Globus pallidus (tissue), 1 donor: ENCODE measurements around the gene VPS33B.
A peak's percentile ranks its signal among the peaks of the same experiment; 100 is the strongest.
"Not testable (repeated sequence)": the region's sequence is repeated elsewhere in the genome, so short reads cannot be mapped to it uniquely, and the experiment has no call there.

Source experiments
- DNase-seq: peaks from one replicate; pipeline ENCODE4 v3.0.0-alpha.2; 2015; ENCODE audit warnings: low spot score

The VPS33B gene

DNA sequence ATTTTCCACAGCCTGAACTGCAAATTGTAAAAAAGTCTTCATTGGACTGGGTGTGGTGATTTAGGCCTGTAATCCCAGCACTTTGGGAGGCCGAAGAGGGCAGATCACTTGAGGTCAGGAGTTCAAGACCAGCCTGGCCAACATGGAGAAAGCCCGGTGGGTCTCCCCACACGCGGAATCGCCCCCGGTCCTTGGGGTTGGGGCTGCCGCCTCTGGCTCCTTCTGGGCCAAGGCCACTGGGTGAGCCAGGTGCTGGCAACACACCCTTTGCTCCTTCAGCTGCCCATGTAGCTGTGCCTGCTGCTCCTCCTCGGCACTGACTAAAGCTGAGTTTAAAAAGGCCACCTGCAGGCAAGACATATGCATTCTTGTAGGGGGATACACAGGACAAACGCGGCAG, 9.4 kb upstream of the VPS33B start:
- DNase-seq: no peak

DNA sequence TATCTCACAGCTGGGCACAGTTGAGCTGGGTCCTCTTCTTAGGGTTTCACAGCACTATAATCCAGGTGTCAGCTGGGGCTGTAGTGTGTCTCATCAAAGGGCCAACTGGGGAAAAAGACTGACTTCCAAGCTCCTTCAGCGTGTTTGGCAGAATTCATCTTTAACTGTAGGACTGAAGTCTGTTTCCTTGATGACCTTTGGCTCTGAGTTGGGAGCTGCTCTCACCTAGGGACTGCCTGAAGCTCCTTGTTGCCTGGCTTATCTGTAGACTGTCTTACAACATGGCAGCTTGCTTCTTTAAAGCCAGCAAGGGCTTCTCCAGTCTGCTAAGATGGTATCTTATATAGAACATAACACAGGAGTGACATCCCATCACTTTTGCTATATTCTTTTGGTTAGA, 5.3 kb upstream of the VPS33B start:
- no peak for DNase-seq

DNA sequence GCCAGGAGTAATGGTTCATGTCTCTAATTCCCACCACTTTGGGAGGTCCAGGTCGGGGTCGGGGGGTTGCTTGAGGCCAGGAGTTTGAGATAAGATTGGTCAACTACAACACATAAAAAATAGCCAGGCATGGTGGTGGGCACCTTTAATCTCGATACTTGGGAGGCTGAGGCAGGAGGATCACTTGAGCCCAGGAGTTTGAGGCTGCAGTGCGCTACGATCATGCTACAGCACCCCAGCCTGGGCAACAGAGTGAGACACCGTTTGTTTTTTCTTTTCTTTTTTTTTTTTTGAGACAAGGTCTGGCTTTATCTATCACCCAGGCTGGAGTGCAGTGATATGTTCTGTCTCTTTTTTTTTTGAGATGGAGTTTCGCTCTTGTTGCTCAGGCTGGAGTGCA, 1.3 kb upstream of the VPS33B start:
- no peak for DNase-seq

DNA sequence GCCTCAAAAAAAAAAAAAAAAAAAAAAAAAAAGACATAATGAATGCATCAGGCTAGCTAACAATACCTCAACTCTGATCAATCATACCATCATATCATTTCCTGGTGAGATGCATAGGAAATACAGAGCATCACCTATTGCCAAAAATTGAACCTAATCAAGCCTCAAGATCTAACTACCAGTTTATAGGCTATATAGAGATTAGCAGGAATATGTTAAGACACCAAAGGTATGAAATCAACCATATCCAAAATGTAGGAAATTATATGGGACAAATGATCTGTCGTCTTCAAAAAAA, 387 bp upstream of the VPS33B start:
- no peak for DNase-seq

DNA sequence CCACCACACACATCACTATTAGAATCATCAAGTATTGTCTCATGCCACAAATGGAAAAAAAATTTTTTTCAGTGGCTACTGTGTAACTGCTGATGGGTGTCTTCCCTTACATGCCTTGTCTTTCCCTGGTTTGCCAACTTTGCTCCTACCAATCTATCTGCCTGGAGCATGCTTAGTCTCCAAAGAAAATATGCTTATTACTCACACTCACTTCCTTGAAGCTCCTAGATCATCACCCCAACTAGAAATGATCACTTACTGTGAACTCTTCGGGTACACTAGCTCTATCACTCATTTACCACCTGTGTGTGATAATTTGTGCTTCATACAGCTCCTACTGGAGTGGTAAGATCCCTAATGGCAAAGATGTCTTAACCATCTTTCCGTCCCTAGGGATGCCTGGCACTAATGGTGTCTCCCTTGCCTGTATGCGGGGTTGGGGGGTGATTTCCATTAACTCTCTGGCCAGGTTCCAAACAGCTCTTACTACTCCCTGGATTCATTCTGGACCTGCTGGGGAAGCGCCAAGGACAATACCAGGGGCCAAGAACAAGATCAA, 799 bp downstream of the VPS33B start:
- peak; percentile 7 for DNase-seq

DNA sequence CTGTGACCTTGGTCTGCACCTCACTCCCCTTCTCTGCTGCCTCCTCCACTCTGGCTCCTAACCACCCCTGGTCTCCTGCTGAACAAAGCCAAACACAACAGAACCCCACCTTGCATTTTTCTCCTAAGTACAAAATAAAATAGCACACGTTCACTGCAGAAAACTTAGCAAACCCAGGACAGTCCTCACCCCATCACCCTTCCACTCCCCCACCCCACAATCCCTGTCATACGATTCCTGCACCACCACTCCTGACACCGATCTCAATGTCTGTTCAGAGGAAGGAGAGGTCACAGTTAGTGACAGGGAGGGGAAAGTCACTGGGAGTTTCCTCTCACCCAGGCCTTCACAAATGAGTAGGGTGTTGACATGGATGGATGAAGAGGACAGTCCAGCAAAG, 4.2 kb downstream of the VPS33B start:
- no peak for DNase-seq

DNA sequence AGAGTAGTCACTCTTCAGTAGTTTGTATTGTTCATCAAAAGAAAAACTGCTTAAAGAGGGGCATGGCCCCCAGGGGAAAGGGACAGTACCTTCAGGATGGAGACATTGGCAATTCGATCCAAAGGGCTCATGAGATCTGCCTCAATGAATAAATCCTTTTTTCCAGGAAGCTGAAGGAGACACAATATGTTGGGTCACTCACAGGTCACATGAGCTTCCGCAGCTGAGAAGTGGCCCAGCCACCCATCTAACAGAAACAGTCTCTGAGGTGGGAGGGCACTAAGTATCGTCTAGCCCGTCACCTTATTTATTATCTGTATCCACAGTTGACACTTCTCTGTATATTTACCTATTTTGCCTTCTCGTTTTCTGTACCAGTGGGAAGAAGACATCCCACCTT, 4.7 kb downstream of the VPS33B start:
- no peak for DNase-seq

DNA sequence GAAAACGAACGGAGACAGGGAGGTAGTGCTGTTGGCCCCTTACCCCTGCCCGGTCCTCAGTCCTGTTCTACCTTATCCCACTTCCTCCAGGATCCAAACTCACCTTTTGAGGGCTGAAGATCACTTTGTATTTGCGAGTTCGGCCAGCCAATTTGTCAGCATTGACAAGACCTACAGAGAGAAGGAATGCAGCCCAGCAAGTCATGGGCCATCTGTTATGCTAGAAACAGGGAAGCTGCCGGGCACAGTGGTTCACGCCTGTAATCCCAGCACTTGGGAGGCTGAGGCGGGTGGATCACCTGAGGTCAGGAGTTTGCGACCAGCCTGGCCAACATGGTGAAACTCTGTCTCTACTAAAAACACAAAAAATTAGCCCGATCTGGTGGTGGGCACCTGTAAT, 8.7 kb downstream of the VPS33B start:
- not testable (repeated sequence) for DNase-seq

DNA sequence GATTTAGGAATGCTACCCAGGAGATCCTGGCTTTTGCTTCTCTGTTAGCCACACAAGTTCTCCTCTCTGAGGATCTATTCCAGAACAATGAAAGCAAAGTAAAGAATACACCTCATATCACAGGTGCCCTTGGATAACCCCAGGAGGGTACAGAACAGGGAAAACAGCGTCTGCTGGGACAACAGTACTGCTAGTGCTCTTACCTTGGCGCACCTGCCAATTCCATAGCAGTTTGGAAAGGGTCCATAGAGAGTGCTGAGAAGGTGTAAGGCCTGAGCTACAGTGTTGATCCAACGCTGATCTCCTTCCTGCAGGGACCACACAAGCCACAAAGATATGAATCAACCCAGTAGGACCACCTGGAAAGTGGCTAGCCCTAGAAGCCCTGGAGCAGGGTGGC, 15.1 kb downstream of the VPS33B start:
- no peak for DNase-seq

DNA sequence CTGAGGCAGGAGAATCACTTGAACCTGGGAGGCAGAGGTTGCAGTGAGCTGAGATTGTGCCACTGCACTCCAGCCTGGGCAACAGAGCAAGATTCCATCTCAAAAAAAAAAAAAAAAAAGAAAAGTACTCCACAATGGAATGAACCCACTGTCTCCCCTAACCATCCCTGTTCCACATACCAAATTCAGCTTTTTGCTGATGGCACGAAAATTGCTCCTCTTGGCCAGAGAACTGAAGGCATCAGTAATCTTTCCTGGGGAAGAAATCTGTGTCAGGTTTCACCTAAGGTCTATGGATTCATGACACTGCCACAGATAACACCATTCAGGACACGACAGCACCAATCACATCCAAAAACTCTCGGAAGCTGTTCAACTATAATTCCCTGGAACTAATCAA, 21.2 kb downstream of the VPS33B start:
- no peak for DNase-seq

DNA sequence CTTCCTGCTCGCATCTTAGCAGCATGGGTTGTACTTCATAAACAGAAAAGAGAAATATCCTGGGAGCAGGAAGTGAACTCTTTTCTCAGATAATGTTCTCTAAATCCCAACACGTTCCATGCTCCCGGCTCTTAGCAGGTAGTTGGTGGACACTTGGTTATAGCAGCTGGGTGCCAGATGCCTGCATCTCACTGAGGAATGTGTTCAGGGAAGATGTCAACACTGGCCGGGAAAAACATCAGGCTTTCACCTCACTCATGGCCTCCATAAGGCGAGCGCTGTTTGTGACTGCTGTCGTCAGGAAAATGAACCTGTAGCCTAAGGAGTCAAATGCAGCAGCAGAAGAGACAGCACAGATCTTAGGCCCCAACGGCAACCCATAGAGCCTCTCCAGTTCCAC, 23.7 kb downstream of the VPS33B start:
- no peak for DNase-seq

DNA sequence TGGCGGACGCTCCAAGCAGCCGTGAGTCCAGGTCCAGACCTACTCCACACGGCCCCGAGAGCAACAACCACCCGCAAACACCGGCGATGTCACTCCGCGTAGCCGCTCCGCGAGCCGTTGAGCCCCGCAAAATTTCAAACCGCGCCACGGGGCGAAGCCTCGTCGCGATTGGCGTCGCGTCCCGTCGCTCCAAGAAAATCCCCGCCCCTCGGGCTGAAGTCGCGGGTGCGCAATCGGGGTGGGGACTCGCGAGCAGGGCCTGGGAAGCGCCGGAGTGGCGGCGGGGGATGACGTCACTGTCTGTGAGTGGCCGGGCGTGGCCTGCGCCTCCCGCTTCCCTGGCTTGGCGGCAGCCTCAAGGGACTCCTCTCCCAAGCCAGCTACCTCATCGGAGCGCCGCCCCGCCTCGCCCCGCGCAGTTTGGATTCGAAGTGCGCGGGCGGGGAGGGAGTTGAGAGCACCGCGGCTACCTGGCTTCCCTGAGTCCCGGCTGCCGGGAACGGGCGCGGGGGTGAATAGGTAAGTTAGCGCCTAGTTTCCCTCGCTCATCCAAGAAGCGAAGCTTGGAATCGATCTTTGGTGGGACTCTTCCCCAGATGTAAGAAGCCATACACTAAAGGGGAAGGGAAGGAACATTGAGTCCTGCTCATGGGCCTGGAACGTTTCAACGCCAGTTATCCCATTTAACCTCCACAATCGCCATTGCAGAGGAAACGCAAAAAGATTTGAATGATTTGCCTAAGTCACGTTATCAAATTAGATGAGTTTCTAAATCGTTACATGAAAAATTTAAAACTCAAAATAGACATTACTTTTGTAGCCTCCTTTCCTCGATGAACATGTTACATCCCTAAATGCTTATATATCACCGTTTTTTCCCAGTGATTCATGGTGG, 27.7 kb downstream of the VPS33B start, which contains the start of gene PRC1:
PRC1 (minus strand) TSS at position 119 of the 895 bp plus-strand sequence; CDS start at position 1, 118 bp downstream.
- peak; percentile 95 for DNase-seq

DNA sequence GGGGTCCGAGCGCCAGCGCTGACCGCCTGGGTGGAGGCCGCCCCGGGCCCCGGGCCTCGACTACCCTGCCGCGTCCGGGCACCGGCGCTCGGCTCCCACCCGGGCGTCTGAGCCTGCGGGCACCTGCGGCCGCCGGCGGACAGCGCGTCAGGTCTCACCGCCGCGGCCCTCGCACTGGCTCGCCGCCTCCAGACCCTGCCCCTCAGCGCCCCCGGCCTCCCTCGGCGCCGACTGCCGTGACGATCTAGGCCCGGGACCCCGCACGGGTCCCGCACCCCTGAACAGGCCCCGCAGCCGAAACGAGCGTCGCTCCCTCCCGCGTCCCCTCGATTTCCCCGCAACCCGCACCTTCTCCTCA, 28.4 kb downstream of the VPS33B start:
- no peak for DNase-seq

DNA sequence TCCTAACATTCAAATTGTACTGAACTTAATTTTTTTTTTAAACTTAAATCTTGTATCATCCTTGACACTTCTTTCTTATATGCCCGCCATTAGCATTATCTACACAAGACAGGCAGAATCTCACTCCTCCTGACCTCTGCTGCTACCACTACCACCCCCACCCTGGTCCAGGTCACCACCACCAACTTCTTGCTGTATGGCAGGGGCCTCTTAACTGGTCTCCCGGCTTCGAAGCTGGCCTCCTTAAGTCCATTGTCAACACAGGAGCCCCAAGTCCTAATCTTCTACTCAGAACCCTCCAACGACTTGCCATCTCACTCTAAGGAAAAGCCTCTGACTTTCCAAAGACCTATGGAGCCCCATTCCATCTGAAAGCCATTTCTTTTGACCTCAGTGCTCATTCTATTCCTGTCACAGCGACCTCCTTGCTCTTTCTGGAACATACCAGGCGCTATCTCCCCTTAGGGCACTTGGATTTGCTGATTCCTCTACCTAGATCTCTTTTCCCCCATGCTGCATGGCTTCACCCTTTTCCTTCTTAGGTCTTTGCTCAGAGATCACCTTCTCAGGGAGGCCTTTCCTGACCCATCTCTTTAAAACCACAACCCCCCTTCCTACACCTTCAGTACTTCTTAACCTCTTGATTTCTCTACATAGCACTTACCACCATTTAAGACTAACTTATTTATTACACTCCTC, 30.7 kb downstream of the VPS33B start:
- DNase-seq: no peak

DNA sequence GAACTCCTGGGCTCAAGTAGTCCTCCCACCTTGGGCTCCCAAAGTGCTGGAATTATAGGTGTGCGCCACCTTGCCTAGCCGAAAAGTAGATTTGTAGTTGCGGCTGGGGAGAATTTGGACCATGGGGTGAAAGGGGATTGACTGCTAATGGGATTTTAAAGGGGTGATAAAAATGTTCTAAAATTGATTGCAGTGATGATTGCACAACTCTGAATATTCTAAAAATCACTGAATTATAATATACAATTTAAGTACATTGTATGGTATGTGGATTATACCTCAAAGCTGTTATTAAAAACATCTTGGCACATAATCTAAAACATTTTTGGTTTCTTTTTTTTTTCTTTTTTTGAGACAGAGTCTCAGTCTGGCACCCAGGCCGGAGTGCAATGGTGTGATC, 31.9 kb downstream of the VPS33B start:
- DNase-seq: no peak

DNA sequence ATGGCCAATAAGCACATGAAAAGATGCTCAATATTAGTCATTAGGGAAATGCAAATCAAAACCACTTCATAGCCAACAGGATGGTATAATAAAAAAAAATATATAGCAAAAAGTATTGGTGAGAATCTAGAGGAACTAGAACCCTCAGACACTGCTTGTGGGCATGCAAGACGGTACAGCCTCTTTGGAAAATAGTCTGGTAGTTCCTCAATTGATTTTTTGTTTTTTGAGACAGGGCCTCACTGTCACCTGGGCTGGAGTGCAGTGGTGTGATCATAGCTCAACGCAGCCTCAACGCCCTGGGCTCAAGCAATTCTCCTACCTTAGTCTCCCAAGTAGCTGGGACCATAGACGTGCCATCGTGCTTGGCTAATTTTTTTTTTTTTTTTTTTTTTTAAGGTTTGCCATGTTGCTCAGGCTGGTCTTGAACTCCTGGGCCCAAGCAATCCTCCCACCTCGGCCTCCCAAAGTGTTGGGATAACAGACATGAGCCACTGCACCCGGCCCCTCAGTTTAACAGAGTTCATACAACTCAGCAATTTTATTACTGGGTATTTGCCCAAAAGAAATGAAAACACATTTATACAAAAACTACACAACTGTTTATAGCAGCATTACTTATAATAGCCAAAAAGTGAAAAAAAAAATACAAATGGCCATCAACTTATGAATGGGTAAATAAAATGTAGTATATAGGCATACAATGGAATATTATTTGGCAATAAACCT, 33.2 kb downstream of the VPS33B start:
- DNase-seq: no peak

DNA sequence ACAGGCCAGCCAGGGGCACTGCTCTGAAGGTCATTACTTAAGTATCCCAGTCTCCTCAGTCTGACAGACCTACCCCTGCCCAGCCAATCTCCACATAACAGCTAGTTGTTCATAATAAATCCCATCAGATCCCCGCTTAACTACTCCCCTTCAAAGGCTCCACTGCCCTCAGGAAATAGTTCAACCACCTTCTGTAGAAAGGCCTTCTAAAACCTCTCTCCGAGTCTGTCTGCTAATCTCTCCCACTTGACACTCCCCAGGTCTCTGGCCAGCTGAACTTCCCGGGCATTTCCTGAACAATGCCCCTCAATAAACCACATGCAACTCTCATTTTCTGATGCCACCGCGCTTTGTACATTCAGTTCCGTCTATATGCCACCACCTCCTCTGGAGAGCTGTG, 34.1 kb downstream of the VPS33B start:
- DNase-seq: no peak

DNA sequence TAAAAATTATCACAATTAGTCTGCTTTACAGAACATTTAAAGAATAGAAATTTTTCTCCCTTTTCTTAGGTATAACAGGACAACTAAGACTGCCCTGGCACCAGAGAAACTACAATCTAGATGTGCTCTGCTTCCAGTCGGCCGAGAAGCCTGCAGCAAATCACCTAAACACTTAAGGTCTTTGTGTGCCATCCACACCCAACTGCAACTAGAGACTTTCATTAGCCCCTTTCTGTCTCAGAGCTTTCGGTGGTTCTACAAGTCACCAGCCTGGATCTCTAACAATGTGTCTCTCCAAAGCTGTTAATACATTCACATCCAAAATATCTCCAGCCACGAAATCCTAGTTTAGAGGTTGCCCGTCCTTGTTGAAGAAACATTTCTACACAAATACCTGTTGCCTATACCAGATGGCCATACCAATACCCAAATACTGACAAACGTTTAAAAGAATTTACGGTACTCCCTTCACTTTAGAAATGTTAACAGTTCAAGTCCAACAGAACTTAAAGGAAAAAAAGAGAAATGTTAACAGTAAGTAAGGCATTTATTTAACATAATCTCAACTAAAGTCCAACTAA, 34.7 kb downstream of the VPS33B start:
- DNase-seq: no peak

DNA sequence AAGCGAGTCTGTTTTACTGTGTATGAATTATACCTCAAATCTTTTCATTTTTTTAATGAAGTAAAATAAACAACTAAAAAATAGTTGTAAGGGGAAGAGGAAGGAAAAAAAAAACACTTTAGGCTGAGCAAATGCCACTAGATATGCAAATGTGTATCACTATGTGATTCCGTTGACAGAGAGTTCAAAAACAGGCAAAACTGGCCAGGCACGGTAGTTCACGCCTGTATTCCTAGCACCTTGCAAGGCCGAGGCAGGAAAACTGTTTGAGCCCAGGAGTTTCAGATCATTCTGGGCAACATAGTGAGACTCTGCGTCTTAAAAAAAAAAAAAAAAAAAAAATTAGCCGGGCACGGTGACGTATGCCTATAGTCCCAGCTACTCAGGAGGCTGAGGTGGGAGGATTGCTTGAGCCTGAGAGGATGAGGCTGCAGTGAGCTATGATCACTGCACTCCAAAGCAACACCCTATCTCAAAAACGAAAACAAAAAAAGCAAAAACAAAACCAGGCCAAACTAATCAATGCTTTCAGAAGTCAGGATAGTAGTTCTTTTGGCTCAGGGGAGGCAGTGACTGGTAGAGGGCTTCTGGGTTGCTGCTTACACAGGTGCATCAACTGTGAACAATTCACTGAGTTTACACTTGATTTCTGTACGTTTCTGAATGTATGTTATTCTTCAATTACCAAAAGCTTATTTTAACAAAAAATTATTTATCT, 35.4 kb downstream of the VPS33B start:
- DNase-seq: no peak

DNA sequence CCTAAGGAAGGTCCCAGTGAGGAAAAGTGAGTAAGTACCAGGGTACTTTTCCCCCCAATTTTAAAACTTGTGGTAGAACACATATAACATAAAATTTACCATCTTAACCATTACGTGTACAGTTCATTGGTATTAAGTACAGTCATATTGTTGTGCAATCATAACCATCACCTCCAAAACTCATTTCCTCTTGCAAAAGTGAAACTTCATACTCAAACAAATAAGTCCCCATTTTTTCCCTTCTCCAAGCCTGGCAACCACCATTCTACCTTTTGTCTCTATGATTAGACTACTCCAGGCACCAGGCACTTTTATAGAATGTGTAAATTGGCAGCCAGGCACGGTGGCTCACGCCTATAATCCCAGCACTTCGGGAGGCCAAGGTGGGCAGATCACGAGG, 40.3 kb downstream of the VPS33B start:
- no peak for DNase-seq

DNA sequence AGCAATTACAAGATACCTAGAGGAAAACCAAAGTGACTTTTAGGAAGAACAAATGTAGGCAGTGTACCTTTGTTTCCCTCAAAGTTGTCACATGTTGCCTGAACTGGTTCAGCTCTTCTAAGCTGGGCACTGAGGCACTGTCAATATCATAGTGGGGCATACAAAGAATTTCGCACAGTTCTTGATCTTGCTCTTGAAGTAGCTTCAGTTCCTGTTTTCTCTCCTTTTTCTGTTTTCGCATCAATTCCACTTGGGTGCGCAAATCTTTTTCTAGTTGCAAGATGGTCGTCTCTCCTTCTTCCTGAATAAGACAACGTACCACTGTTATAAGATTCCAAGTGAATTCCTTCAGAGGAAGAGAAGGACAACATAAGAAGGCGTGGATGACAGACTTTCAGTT, 40.7 kb downstream of the VPS33B start:
- DNase-seq: no peak

DNA sequence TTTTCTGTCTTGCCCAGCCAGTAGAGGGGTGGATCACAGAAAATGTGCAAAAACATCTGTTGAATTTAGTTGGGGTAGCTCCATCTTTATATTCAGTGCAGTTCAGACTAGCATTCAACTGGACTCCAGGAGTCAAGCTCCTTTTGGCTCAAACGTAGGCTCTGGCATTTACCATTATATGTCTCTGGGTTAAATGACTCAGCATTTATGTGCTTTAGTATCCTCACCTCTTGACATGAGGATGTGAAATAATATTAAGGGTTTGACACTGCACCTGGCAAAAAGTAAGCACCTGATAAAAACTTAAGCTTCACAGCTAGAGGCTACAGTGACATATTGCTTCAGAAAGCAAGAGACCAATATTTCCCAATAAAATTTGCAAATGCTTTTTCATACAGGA, 42.8 kb downstream of the VPS33B start:
- DNase-seq: no peak
